HUES6 (cell line): ENCODE data around the gene TMEM169.

Experiments used
- H3K27ac ChIP-seq: 2 replicates; pipeline ENCODE4 v1.7.0; 2013; ENCODE audit warnings: low read depth, mild to moderate bottlenecking, low read length, inconsistent platforms
- H3K27me3 ChIP-seq: 2 replicates; pipeline ENCODE4 v1.6.1; 2013; ENCODE audit warnings: low read length; ENCODE audit not compliant: control insufficient read depth, insufficient read depth
- H3K36me3 ChIP-seq: 2 replicates; pipeline ENCODE4 v1.6.1; 2013; ENCODE audit warnings: low read length; ENCODE audit not compliant: control insufficient read depth, insufficient read depth
- H3K4me1 ChIP-seq: 2 replicates; pipeline ENCODE4 v1.6.1; 2013; ENCODE audit warnings: low read length; ENCODE audit not compliant: control insufficient read depth, insufficient read depth
- H3K4me3 ChIP-seq: 2 replicates; pipeline ENCODE4 v1.5.1; 2013; ENCODE audit warnings: low read depth, low read length
- H3K9ac ChIP-seq: one replicate; pipeline ENCODE4 v1.6.1; 2013; ENCODE audit warnings: mild to moderate bottlenecking, low read length
- H3K9me3 ChIP-seq: 2 replicates; pipeline ENCODE4 v1.6.1; 2013; ENCODE audit warnings: low read depth, low read length; ENCODE audit not compliant: control insufficient read depth, insufficient read depth

TMEM169 gene

GRCh38 chr2:216107320-216107719 is 25.6 kb downstream of the TMEM169 start:
- H3K4me1 ChIP-seq: peaks cover 17% of the 10 kb centered on the region
- peak overlapping the region; percentile 55; the same call in 1 of the 2 replicates for H3K4me3 ChIP-seq

GRCh38 chr2:216107760-216108159 is 26.0 kb downstream of the TMEM169 start:
- Histone ChIP-seq H3K36me3 (peaks cover 26% of the 10 kb centered on the region), H3K9ac (peak overlapping the region; percentile 31), H3K4me3 (peak overlapping the region; percentile 55), H3K9me3 (no peaks in the 10 kb centered on the region), H3K27me3 (no peaks in the 10 kb centered on the region), H3K27ac (no peak overlapping the region), H3K4me1 (peaks cover 17% of the 10 kb centered on the region)

More at GRCh38 chr2:216107320-216107719, 25.6 kb downstream of the TMEM169 start:
- H3K9ac ChIP-seq: peak overlapping the region; percentile 31
- H3K9me3 ChIP-seq: no peaks in the 10 kb centered on the region
- no peaks in the 10 kb centered on the region for H3K27me3 ChIP-seq
- no peak overlapping the region for H3K27ac ChIP-seq
- H3K36me3 ChIP-seq: peaks cover 21% of the 10 kb centered on the region

GRCh38 chr2:216108310-216108966 is 26.7 kb downstream of the TMEM169 start:
- no peaks in the 10 kb centered on the region for H3K27me3 ChIP-seq
- no peaks in the 10 kb centered on the region for H3K9me3 ChIP-seq
- H3K4me3 ChIP-seq: peak overlapping the region; percentile 55
- peaks cover 17% of the 10 kb centered on the region for H3K4me1 ChIP-seq
- peak overlapping the region; percentile 65 for H3K9ac ChIP-seq
- H3K36me3 ChIP-seq: peaks cover 32% of the 10 kb centered on the region
- H3K27ac ChIP-seq: peak overlapping the region; percentile 38; the same call in 1 of the 2 replicates

- Histone ChIP-seq H3K27ac (peak within 1 kb of the TSS; percentile 78), H3K4me1 (peaks cover 18% of the 10 kb centered on the region), H3K4me3 (peak within 1 kb of the TSS; percentile 97), H3K27me3 (no peaks in the 10 kb centered on the region), H3K9me3 (no peaks in the 10 kb centered on the region), H3K36me3 (peaks cover 40% of the 10 kb centered on the region), H3K9ac (peak within 1 kb of the TSS; percentile 100)
These were observed 27.5 kb downstream of the TMEM169 start, which contains the start of gene XRCC5 for GRCh38 chr2:216108967-216109921. Gene XRCC5 (plus strand): TSS chr2:216109348. CDS start chr2:216109437, 89 bp downstream.

- Histone ChIP-seq H3K4me1 (peaks cover 23% of the 10 kb centered on the region), H3K27ac (peak overlapping the region; percentile 78), H3K36me3 (peaks cover 45% of the 10 kb centered on the region), H3K9ac (peak overlapping the region; percentile 100), H3K4me3 (peak overlapping the region; percentile 97), H3K27me3 (no peaks in the 10 kb centered on the region), H3K9me3 (no peaks in the 10 kb centered on the region)
These were observed 28.4 kb downstream of the TMEM169 start for GRCh38 chr2:216109962-216110614.

GRCh38 chr2:216110620-216111019 is 28.9 kb downstream of the TMEM169 start:
- no peak overlapping the region for H3K27ac ChIP-seq
- no peaks in the 10 kb centered on the region for H3K9me3 ChIP-seq
- H3K36me3 ChIP-seq: peaks cover 50% of the 10 kb centered on the region

GRCh38 chr2:216111122-216111521 is 29.4 kb downstream of the TMEM169 start:
- H3K4me1 ChIP-seq: peaks cover 33% of the 10 kb centered on the region

More at GRCh38 chr2:216110620-216111019, 28.9 kb downstream of the TMEM169 start:
- Histone ChIP-seq H3K27me3 (no peaks in the 10 kb centered on the region), H3K9ac (peak overlapping the region; percentile 100), H3K4me1 (peaks cover 28% of the 10 kb centered on the region), H3K4me3 (peak overlapping the region; percentile 97)

GRCh38 chr2:216112926-216113325 is 31.2 kb downstream of the TMEM169 start:
- Histone ChIP-seq H3K4me1 (peaks cover 28% of the 10 kb centered on the region), H3K9ac (no peak overlapping the region), H3K9me3 (no peaks in the 10 kb centered on the region), H3K27ac (no peak overlapping the region), H3K36me3 (peaks cover 73% of the 10 kb centered on the region), H3K4me3 (no peak overlapping the region), H3K27me3 (no peaks in the 10 kb centered on the region)

More at GRCh38 chr2:216111122-216111521, 29.4 kb downstream of the TMEM169 start:
- H3K36me3 ChIP-seq: peaks cover 55% of the 10 kb centered on the region
- H3K27ac ChIP-seq: no peak overlapping the region
- H3K27me3 ChIP-seq: no peaks in the 10 kb centered on the region
- H3K9ac ChIP-seq: no peak overlapping the region
- no peaks in the 10 kb centered on the region for H3K9me3 ChIP-seq
- H3K4me3 ChIP-seq: no peak overlapping the region

- Histone ChIP-seq H3K36me3 (peaks cover 79% of the 10 kb centered on the region), H3K27ac (no peak overlapping the region), H3K4me3 (no peak overlapping the region), H3K4me1 (peaks cover 22% of the 10 kb centered on the region), H3K27me3 (no peaks in the 10 kb centered on the region), H3K9me3 (no peaks in the 10 kb centered on the region), H3K9ac (no peak overlapping the region)
These were observed 31.9 kb downstream of the TMEM169 start for GRCh38 chr2:216113572-216113971.

GRCh38 chr2:216114382-216114713 is 32.6 kb downstream of the TMEM169 start:
- no peak overlapping the region for H3K27ac ChIP-seq
- H3K4me3 ChIP-seq: no peak overlapping the region
- H3K9ac ChIP-seq: no peak overlapping the region

More at GRCh38 chr2:216114382-216114713, 32.6 kb downstream of the TMEM169 start:
- Histone ChIP-seq H3K36me3 (peaks cover 87% of the 10 kb centered on the region), H3K27me3 (no peaks in the 10 kb centered on the region), H3K4me1 (peaks cover 21% of the 10 kb centered on the region), H3K9me3 (no peaks in the 10 kb centered on the region)
